Measurements from ENCODE around the gene CD164L2.

Gene CD164L2

GRCh38 chr1:27405074-27405473 lies 21.9 kb upstream of the CD164L2 start:
- FAIRE-seq (no peak), DNase-seq (ENCODE audit: insufficient read length, low spot score) (no peak)
- TF ChIP-seq CTCF (IDR thresholded peaks at IDR 0.05; ENCODE audit: insufficient read depth, missing control alignments), result no peak

GRCh38 chr1:27403931-27404330 lies 20.8 kb upstream of the CD164L2 start:
- no peak for FAIRE-seq
- TF ChIP-seq CTCF (IDR thresholded peaks at IDR 0.05; ENCODE audit: insufficient read depth, missing control alignments), result no peak

GRCh38 chr1:27403065-27403726 lies 20.1 kb upstream of the CD164L2 start:
- FAIRE-seq (no peak), DNase-seq (ENCODE audit: insufficient read length, low spot score) (no peak)
- TF ChIP-seq CTCF (IDR thresholded peaks at IDR 0.05; ENCODE audit: insufficient read depth, missing control alignments), result peak; percentile 11

More at GRCh38 chr1:27403931-27404330, 20.8 kb upstream of the CD164L2 start:
- no peak for DNase-seq (ENCODE audit: insufficient read length, low spot score)

GRCh38 chr1:27402349-27402754 lies 19.2 kb upstream of the CD164L2 start:
- FAIRE-seq (no peak), DNase-seq (ENCODE audit: insufficient read length, low spot score) (no peak)
- peak; percentile 39 for TF ChIP-seq CTCF (IDR thresholded peaks at IDR 0.05; ENCODE audit: insufficient read depth, missing control alignments)

- TF ChIP-seq CTCF (IDR thresholded peaks at IDR 0.05; ENCODE audit: insufficient read depth, missing control alignments), result no peak
- DNase-seq (ENCODE audit: insufficient read length, low spot score) (no peak), FAIRE-seq (no peak)
Observed at GRCh38 chr1:27400963-27401341, 17.8 kb upstream of the CD164L2 start.

- no peak for TF ChIP-seq CTCF (IDR thresholded peaks at IDR 0.05; ENCODE audit: insufficient read depth, missing control alignments)
- FAIRE-seq (no peak), DNase-seq (ENCODE audit: insufficient read length, low spot score) (no peak)
Observed at GRCh38 chr1:27400082-27400962, 17.2 kb upstream of the CD164L2 start.

Measured in D721Med (cell line).